NCI-H82 treated with DMSO at 0.1 percent for 48 hours (cell line): ENCODE results near the gene ONECUT2.
A peak's percentile ranks its signal among the peaks of the same experiment; 100 is the strongest.
"Not testable (repeated sequence)": the region's sequence is repeated elsewhere in the genome, so short reads cannot be mapped to it uniquely, and the experiment has no call there.

Experiments
- DNase-seq: peaks from one replicate; lab custom pipeline; 2025; ENCODE audit not compliant: unreplicated experiment; lab: John Stamatoyannopoulos, UW

The ONECUT2 gene

DNA sequence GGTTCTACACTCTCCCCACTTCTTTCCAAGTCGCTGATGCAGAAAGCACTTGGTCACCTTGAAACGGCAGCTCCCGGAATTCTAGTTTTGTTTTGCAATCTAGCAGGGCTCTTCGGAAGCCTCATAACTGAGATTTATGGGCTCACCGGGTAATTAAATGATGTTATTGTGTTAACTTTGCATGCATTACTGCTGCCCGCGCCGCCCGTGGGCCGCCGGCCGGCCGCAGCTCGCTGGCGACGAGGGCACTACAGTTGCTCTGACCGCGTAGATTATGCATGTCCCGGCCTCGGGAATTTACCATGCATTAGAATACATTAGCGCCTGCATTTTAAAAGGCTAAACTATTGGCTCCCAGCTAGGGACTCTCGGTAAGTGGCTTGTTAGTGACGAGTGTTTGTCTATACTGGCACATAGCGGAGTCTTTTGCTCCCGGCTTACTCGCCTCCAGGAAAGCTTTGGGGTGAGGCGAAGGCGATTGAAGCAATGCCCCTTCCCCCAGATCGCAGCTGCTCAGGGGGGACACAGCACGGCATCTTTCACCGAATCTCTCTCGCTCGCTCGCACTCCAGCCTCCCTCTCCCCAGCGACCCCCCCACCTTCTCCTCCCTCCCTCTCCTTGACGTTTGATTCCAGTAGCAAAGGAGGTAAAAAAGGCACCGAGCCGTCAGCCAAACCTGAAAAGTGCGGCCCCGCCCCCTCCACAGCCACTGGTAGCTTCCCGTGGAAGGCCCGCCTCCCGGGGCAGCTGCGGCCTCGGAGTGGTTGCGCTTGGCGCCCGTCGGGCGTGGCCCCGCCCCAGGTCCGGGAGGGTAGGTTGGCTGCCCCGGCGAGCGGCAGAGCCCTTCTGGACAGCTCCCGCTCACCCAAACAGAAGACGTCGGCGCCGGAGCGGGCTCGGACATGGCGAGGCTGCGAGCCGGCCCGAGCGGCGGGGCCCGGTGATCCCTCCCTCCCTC lies at the start of gene ONECUT2:
Gene ONECUT2, plus strand, starts transcription at position 839 of the 959 bp plus-strand sequence. CDS start 343 bp downstream, outside the sequence.
- peak; percentile 84 for DNase-seq

DNA sequence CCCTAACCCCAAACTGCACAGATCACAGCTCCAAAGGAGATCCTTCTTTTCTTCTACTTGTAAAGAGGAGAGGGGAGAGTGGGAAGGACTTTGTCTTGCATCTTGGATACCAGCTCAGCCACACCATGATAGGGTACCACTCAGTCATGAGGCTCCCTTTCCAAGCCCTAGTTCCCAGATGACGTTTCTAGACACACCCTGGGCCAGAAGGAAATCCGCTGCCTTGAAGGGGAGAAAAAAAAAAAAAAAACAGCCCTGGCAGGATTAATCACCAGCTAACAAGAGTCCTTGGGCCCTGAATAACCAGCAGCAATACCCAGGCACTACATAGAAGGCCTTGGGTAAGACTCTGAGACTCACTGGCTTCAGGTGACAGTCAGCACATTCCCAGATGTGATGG lies 45.9 kb upstream of the ONECUT2 start:
- DNase-seq = no peak

GRCh38 chr18:57390044-57390443 lies 45.1 kb upstream of the ONECUT2 start:
- DNase-seq = no peak

DNA sequence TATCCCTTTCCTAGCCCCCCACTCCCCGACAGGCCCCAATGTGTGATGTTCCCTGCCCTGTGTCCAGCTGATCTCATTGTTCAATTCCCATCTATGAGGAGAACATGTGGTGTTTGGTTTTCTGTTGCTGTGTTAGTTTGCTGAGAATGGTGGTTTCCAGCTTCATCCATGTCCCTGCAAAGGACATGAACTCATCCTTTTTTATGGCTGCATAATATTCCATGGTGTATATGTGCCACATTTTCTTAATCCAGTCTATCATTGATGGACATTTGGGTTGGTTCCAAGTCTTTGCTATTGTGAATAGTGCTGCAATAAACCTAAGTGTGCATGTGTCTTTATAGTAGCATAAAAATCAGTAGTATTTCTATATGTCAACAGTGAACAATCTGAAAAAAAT lies 40.4 kb upstream of the ONECUT2 start:
- DNase-seq = not testable (repeated sequence)

- not testable (repeated sequence) for DNase-seq
Observed at GRCh38 chr18:57396831-57397230, 38.3 kb upstream of the ONECUT2 start.

DNA sequence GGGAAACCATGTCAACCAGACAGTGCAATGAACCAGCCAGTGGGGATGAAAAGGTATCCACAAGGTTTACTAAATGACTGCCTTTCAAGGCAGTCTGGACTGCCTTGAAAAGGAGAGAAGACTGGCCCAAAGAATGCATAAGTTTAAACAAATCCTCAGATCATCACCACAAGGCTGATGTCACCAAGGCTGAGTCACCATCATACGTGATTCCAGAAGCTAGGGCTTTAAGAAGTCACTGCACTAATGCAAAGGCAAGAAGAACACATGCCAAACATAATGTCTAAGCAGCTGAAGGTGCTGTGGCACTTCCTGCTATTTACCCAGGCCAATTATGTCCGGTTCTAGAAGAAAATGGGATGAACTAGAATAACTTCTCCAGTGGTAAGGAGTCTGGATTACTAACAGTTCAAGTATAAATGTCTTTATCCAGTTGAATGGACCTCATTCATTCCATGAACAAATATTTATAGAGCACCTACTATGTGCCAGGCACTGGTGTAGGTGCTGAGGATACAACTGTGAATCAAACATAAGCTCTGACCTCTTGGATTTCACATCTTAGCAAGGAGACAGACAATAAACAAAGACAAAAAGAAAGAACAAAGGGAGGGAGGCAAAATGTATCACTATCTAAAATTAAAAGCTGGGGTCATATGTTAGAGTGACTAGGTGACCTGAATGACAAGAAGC lies 37.6 kb upstream of the ONECUT2 start:
- no peak for DNase-seq

DNA sequence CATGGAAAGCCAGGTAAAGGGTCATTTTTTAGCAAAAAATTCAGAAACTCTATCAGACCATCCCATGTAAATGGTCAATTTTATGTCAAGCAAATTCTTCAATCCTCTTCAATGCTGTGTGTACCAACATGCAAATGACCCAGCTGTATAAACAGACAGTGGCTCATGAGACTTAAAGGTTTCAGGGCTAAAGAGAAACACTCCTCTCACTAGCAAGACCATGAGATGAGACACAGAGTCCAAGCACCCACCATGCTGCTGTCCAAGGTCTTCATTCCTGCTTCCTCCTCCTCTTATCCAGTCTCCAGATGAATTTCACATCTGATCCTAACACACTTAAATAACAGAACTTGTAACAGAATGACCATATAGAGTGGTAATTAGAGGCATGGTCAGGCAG lies 30.8 kb upstream of the ONECUT2 start:
- DNase-seq = no peak

GRCh38 chr18:57409650-57410049 lies 25.5 kb upstream of the ONECUT2 start:
- no peak for DNase-seq

GRCh38 chr18:57410749-57411148 lies 24.4 kb upstream of the ONECUT2 start:
- DNase-seq = no peak

GRCh38 chr18:57416542-57416941 lies 18.6 kb upstream of the ONECUT2 start:
- no peak for DNase-seq

GRCh38 chr18:57422313-57422872 lies 12.8 kb upstream of the ONECUT2 start:
- DNase-seq = no peak

- no peak for DNase-seq
Observed at GRCh38 chr18:57423821-57424220, 11.4 kb upstream of the ONECUT2 start.

DNA sequence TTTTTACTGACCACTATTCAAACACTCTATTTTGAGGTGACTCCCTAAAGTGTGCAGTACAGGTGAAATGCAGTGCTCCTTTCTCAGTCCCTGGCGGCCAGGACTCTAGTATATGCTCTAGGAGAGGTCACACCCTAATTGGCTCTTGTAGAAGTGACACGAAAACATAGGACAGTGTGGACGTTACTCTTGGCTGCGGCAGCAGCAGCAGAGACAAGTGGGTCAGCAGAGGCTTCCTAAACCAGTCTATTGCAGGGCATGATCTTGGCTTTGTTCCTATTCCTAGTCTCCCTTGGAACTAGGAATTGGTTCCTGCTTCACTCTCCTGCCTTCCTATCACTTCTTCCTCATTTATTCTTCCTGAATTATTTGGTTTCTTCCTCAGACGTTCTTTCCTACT lies 10.1 kb upstream of the ONECUT2 start:
- no peak for DNase-seq

GRCh38 chr18:57426187-57426586 lies 9.0 kb upstream of the ONECUT2 start:
- DNase-seq = no peak

DNA sequence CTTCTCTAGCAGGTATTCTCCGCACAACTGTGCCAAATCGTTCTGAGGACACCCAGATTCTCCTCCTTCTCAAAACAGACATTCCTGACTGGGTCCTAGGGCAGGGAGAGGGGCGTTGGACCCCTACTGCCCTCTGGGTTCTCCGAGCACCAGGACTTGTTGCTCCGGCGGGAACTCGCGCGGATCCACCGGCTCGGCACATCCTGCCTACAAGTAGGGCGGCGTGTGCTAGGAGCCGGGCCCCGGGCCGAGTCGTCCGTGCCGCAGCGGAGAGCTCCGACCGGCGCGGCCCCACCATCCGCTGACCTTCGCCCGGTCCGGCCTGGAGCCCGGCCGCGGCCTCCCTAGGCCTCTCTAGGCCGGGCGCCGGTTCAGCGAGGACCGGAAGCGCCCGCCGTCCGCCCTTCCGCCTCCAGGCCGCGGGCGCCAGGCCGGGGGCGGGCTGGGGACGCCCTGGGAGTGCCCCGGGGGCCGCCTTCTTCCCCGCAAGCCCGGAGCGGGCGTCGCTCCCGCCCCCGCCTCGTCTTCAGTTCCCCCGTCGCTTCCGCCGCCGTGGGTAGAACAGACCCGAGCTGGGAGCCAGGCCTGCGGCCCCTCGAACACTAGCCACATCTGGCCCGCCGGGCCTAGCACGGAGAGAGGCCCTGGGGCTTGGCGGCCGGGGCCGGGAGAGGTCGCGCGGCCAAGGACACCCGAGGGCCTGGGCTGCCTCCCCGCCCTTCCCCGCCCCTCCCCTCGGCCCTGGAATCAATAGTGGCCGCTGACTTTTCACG lies 7.6 kb upstream of the ONECUT2 start:
- DNase-seq = no peak

- no peak for DNase-seq
Observed at GRCh38 chr18:57428221-57429150, 6.7 kb upstream of the ONECUT2 start.

- DNase-seq = no peak
Observed at GRCh38 chr18:57429167-57430078, 5.8 kb upstream of the ONECUT2 start.

- DNase-seq = no peak
Observed at GRCh38 chr18:57430079-57431001, 4.8 kb upstream of the ONECUT2 start.
